HepG2 (cell line): Measurements from ENCODE around the gene RABEPK. TPM values are rescaled to one million over a fixed set of nuclear protein-coding genes. Genes with fewer than 3 reads are reported as not detected.
A peak's percentile ranks its signal among the peaks of the same experiment; 100 is the strongest.

Experiments used
- ATAD3A ChIP-seq: sonication (generic); formaldehyde crosslinking; IDR thresholded peaks from 2 replicates; pipeline ENCODE4 v1.4.0; 2020; ENCODE audit warnings: missing genetic modification reagents
- FOXJ3 ChIP-seq: sonication (generic); formaldehyde crosslinking; IDR thresholded peaks from 2 replicates; pipeline ENCODE4 v1.4.0; 2020; ENCODE audit warnings: missing genetic modification reagents, mild to moderate bottlenecking, borderline replicate concordance
- HMG20B ChIP-seq: conservative IDR thresholded peaks from 2 replicates; pipeline ENCODE4 v1.6.1; 2016; ENCODE audit warnings: missing genetic modification reagents, missing compliant biosample characterization
- HNF1B ChIP-seq: sonication (generic); formaldehyde crosslinking; IDR thresholded peaks from 2 replicates; pipeline ENCODE4 v1.5.1; 2020; ENCODE audit warnings: mild to moderate bottlenecking, moderate library complexity, missing genetic modification reagents
- IRF2 ChIP-seq: IDR thresholded peaks from 2 replicates; pipeline ENCODE4 v1.6.1; 2018; ENCODE audit warnings: missing genetic modification reagents, missing compliant biosample characterization
- MAFG ChIP-seq: sonication (generic); formaldehyde crosslinking; IDR thresholded peaks from 2 replicates; pipeline ENCODE4 v1.5.1; 2020; ENCODE audit warnings: mild to moderate bottlenecking, missing genetic modification reagents
- MEIS1 ChIP-seq: sonication (generic); formaldehyde crosslinking; IDR thresholded peaks from 2 replicates; pipeline ENCODE4 v1.9.0; 2021; ENCODE audit warnings: mild to moderate bottlenecking, missing genetic modification reagents, moderate library complexity, borderline replicate concordance
- NFE2 ChIP-seq: sonication (generic); formaldehyde crosslinking; IDR thresholded peaks from 2 replicates; pipeline ENCODE4 v1.4.0; 2020; ENCODE audit warnings: missing genetic modification reagents
- PAXIP1 ChIP-seq: sonication (generic); formaldehyde crosslinking; conservative IDR thresholded peaks from 2 replicates; pipeline ENCODE4 v1.4.0; 2020; ENCODE audit warnings: mild to moderate bottlenecking, missing genetic modification reagents, moderate library complexity
- PPARG ChIP-seq: conservative IDR thresholded peaks from 2 replicates; pipeline ENCODE4 v1.6.1; 2016; ENCODE audit warnings: missing biosample characterization, missing genetic modification reagents
- SNAI1 ChIP-seq: sonication (generic); formaldehyde crosslinking; IDR thresholded peaks from 2 replicates; pipeline ENCODE4 v1.5.0; 2020; ENCODE audit warnings: mild to moderate bottlenecking, missing genetic modification reagents, borderline replicate concordance
- THYN1 ChIP-seq: sonication (generic); formaldehyde crosslinking; IDR thresholded peaks from 2 replicates; pipeline ENCODE4 v1.8.1; 2023; ENCODE audit warnings: low read depth, mild to moderate bottlenecking, moderate library complexity, missing genetic modification reagents, borderline replicate concordance
- ZBTB3 ChIP-seq: sonication (generic); formaldehyde crosslinking; IDR thresholded peaks from 2 replicates; pipeline ENCODE4 v1.4.0; 2020; ENCODE audit warnings: low read depth, mild to moderate bottlenecking, moderate library complexity, missing genetic modification reagents, borderline replicate concordance
- ZNF773 ChIP-seq: sonication (generic); formaldehyde crosslinking; IDR thresholded peaks from 2 replicates; pipeline ENCODE4 v1.4.0; 2020; ENCODE audit warnings: missing genetic modification reagents, borderline replicate concordance
- ZNF788 ChIP-seq: sonication (generic); formaldehyde crosslinking; IDR thresholded peaks from 2 replicates; pipeline ENCODE4 v1.5.0; 2020; ENCODE audit warnings: mild to moderate bottlenecking, missing genetic modification reagents, borderline replicate concordance
- polyA plus RNA-seq, 8 experiments: library from polyadenylated mRNA; depleted of rRNA in 3 of 8; stranded (reverse) in 7 of 8; unstranded in 1 of 8; fragments of >200 nt; fragmentation: Illumina TruSeq in 4 of 8; extraction: Trizol in 4 of 8; gene quantifications; 2 replicates each; pipeline versions ENCODE4 v1.2.1 to v1.2.3, GENCODE V29; 2011 to 2016; ENCODE audit warnings: low read depth in 4 of 8, missing spikeins in 1 of 8, mixed read lengths in 1 of 8; ENCODE audit not compliant: insufficient read depth in 1 of 8
- total RNA-seq, 5 experiments: library from RNA; depleted of rRNA; stranded (reverse); fragments of >200 nt; fragmentation: Illumina TruSeq; extraction: Trizol; gene quantifications; 2 replicates each; pipeline ENCODE4 v1.2.3, GENCODE V29; 2016; ENCODE audit warnings: low read depth in 1 of 5

The RABEPK gene
- total and polyA plus RNA-seq, 2 of the 13 experiments (the other 11 are each of a cell fraction or from before 2014, with no cell fraction given): 75.5 to 90.0 TPM

- TF ChIP-seq ZNF788 (CRISPR knock-in tag) (no peak), ZNF773 (CRISPR knock-in tag) (no peak), NFE2 (CRISPR knock-in tag) (peak; percentile 23; the same call in 1 of the 2 replicates), PAXIP1 (CRISPR knock-in tag) (peak; percentile 96), THYN1 (CRISPR knock-in tag) (no peak), HNF1B (CRISPR knock-in tag) (no peak), MAFG (CRISPR knock-in tag) (0 out of 2 replicates have a peak, but pooled peaks have one; percentile 64), SNAI1 (CRISPR knock-in tag) (no peak), IRF2 (CRISPR knock-in tag) (peak; percentile 55; the same call in 1 of the 2 replicates), ZBTB3 (no peak), PPARG (CRISPR knock-in tag) (peak; percentile 50; the same call in 1 of the 2 replicates), ATAD3A (CRISPR knock-in tag) (no peak), HMG20B (CRISPR knock-in tag) (0 out of 2 replicates have a peak, but pooled peaks have one; percentile 23), MEIS1 (CRISPR knock-in tag) (no peak), FOXJ3 (peak; percentile 91)
Measured at GRCh38 chr9:125272697-125273096, 72.4 kb downstream of the RABEPK start (continued).
